ENCODE results near the gene ZNF888.
"Not testable (repeated sequence)": the region's sequence is repeated elsewhere in the genome, so short reads cannot be mapped to it uniquely, and the experiment has no call there.

ZNF888 gene

DNA sequence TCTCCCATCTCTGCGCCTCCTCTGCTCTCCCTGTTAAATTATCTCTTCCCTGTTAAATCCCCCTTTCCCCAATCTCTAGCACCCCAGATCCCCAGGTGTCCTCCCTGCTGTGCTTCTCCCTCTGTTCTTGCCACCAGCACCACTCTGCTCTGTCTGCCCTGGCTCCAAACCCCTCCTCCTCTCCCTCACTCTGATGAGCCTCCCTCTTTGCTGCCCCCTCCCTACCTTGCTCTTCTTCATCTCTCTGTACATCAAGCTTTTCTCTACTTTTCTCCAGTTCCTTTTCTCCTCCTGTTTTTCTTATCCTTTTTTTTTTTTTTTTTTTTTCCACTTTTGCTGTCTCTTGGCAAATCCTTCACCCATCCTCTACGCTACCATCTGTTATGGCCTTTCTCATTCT is 18.3 kb upstream of the ZNF888 start:
- DNase-seq: peak; percentile 55

- not testable (repeated sequence) for DNase-seq
These were observed 17.7 kb upstream of the ZNF888 start for GRCh38 chr19:52940905-52941304.

GRCh38 chr19:52938761-52939160 is 15.5 kb upstream of the ZNF888 start:
- DNase-seq: no peak

DNA sequence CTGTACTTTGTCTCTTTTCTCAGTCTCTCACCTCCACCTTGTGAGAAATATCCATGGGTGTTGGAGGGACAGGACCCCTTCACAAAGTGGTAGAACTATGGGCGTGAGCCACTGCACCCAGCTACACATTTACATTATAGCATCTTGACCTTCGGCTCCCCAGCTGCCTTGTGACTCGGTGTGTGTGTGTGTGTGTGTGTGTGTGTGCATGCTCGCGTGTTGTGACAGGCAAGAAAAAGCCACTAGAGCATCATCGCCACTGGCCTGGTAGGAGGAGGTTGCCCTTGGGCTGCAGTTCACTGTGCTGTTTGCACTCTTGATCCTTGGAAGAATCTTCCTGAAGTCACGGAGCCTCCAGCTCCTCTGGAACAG is 13.7 kb upstream of the ZNF888 start:
- no peak for DNase-seq

DNA sequence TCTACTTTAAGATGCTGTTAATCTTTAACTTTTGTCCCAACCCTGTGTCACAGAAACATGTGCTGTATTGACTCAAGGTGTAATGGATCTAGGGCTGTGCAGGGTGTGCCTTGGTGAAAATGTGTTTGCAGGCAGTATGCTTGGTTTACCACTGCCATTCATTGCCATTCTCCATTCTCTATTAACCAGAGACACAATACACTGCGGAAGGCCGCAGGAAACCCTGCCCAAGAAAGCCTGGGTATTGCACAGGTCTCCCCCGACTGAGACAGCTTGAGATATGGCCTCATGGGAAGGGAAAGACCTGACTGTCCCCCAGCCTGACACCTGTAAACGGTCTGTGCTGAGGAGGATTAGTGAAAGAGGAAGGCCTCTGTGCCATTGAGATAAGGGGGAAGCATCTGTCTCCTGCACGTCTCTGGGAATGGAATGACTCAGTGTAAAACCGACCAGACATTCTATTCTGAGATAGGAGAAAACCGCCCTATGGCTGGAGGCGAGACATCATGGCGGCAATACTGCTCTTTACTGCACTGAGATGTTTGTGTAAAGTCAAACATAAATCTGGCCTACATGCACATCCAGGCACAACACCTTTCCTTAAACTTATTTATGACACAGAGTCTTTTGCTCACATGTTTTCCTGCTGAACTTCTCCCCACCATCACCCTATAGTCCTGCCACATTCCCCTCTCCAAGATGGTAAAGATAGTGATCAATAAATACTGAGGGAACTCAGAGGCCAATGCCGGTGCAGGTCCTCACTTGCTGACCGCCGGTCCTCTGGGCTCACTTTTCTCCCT is 13.1 kb upstream of the ZNF888 start:
- no peak for DNase-seq

DNA sequence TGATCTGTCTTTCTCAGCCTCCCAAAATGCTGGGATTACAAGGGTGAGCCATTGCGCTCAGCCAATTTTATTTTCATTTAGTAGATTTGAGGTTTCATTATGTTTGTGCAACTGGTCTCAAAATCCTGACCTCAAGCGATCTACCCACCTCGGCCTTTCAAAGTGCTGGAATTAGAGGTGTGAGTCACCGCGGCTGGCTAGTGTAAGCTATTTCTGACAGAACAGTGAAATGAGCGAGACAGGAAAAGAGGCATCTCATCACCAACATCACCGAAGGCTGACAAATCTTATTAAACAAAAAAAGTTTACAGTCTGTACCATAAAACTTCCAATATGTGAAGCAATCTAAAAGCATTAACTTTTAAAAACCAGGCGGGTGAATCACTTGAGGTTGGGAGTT is 12.2 kb upstream of the ZNF888 start:
- no peak for DNase-seq

GRCh38 chr19:52924641-52925040 is 1.4 kb upstream of the ZNF888 start:
- not testable (repeated sequence) for DNase-seq

- DNase-seq: peak; percentile 5
These were observed 758 bp upstream of the ZNF888 start for GRCh38 chr19:52923778-52924593.

GRCh38 chr19:52917531-52917930 is 5.7 kb downstream of the ZNF888 start:
- DNase-seq: no peak

GRCh38 chr19:52910648-52911047 is 12.6 kb downstream of the ZNF888 start:
- DNase-seq: no peak

DNA sequence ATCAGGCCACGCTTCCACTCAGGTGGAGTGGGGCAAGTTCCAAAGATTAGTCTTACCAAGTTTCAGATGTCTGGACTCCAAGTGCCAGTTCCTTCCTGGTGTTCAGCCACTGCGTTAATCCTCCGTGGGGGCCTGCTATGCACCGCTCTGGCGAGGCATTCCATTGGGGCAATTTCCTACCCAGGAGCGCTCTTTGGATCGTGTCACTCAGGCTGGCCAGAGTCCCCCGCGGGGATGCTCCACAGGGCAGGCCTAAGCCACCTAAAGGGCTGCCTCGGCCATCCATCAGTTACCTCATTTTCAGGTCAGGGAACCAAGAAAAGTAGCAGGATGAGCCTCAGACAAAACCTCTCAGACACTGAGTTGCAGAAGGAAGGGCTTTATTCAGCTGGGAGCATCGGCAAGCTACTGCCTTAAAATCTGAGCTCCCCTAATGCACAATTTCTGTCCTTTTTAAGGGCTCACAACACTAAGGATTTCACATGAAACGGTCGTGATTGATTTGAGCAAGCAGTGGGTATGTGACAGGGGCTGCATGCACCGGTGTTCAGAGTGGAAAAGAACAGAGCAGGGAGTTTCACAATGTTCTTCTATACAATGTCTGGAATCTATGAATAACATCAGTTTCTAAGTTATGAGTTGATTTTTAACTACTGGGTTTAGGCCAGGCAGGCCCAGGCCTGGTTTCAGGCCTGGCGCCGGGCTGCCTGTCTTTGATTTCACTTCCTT is 19.0 kb downstream of the ZNF888 start:
- DNase-seq: not testable (repeated sequence)

GRCh38 chr19:52901842-52902241 is 21.4 kb downstream of the ZNF888 start:
- DNase-seq: no peak

DNA sequence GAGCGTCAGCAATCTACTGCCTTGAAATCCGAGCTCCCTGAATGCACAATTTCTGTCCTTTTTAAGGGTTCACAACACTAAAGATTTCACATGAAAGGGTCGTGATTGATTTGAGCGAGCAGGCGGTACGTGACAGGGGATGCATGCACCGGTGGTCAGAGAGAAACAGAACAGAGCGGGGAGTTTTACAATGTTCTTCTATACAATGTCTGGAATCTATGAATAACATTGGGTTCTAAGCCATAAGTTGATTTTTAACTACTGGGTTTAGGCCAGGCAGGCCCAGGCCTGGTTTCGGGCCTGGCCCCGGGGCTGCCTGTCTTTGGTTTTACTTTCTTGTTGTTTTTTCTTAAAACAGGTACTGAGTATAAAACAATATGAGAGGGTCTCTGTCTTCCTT is 24.6 kb downstream of the ZNF888 start:
- DNase-seq: not testable (repeated sequence)

GRCh38 chr19:52898101-52898500 is 25.1 kb downstream of the ZNF888 start:
- no peak for DNase-seq

GRCh38 chr19:52897138-52897935 is 25.9 kb downstream of the ZNF888 start, which contains the start of gene ZNF320:
Gene ZNF320, minus strand, starts transcription at chr19:52897635. Its CDS starts 7,380 bp downstream, at chr19:52890255.
- DNase-seq: peak; percentile 98

GRCh38 chr19:52896431-52897137 is 26.6 kb downstream of the ZNF888 start:
- peak; percentile 71 for DNase-seq

DNA sequence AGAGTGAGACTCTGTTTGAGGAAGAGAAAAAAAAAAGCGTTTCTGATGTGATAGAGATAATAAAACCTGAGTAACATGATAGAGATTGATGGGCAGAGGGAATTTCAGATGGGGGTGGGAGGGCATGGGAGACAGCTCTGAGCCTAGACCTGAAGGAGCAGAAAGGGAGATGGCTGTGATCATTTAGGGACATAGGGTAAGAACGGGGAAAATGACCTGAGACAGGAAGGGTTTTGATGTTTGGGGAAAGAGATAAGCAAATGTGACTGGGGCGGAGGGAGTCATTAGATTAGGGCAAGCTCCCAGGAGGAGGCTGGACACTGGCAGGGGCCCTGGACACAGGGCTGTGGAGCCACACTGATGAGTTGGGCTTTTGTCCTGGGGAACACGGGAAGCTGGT is 31.9 kb downstream of the ZNF888 start:
- DNase-seq: no peak

GRCh38 chr19:52889931-52890330 is 33.3 kb downstream of the ZNF888 start:
- DNase-seq: no peak

GRCh38 chr19:52889076-52889475 is 34.2 kb downstream of the ZNF888 start:
- no peak for DNase-seq

GRCh38 chr19:52880895-52881389 is 42.3 kb downstream of the ZNF888 start:
- no peak for DNase-seq

DNA sequence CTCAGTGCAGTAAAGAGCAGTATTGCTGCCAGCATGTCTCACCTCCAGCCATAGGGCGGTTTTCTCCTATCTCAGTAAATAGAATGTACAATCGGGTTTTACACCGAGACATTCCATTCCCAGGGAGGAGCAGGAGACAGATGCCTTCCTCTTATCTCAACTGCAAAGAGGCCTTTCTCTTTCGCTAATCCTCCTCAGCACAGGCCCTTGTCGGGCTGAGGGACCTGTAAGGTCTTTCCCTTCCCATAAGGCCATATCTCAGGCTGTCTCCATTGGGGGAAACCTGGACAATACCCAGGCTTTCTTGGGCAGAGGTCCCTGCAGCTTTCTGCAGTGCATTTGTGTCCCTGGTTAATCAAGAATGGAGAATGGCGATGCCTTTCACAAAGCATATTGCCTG is 50.2 kb downstream of the ZNF888 start:
- DNase-seq: not testable (repeated sequence)

DNA sequence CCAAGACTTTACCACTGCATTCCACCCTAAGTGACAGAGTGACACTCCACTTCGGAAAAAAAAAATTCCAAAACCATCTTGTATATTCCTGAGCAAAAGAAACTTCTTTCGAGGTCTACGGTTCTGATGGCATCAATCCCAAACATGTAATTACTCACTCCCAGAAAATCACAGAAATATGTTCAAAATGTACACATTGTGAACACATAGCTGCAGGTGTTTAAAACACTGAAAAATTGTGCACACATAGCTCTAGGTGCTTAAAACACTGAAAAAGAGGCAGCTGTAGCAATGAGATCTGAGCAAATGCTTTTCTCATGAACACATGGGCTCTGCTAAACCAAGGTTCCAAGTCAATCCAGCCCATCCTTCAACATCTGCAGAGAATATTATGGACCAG is 51.8 kb downstream of the ZNF888 start:
- no peak for DNase-seq
